CD8-positive, alpha-beta memory T cell (primary cell): ENCODE measurements around the gene DCC. TPM values are rescaled to one million over a fixed set of nuclear protein-coding genes. Genes with fewer than 3 reads are reported as not detected.

Experiments used
- CTCF ChIA-PET: fragments of 350-600 bp; sonication (Branson Sonifier 250); formaldehyde crosslinking; loops from one replicate; lab custom pipeline; 2021; ENCODE audit warnings: antibody characterized with exemption; lab: Charles Lee
- POLR2A ChIA-PET: fragments of 350-600 bp; sonication (Branson Sonifier 250); formaldehyde crosslinking; loops from one replicate; lab custom pipeline; 2021; ENCODE audit warnings: antibody characterized with exemption; lab: Charles Lee
- DNase-seq, 5 donors: peaks; one replicate each; pipeline versions ENCODE4 v3.0.0 to v3.0.0-alpha.2; 2020 to 2022; ENCODE audit warnings: mixed read lengths in 1 of 5
- H3K27ac ChIP-seq: one replicate; pipeline ENCODE4 v1.7.0; 2013; ENCODE audit warnings: low read depth, mild to moderate bottlenecking, low read length, moderate library complexity
- H3K27me3 ChIP-seq: 2 replicates; pipeline ENCODE4 v1.7.0; 2013; ENCODE audit warnings: low read length, mild to moderate bottlenecking; ENCODE audit not compliant: insufficient read depth, poor library complexity, severe bottlenecking
- H3K36me3 ChIP-seq: 2 replicates; pipeline ENCODE4 v1.7.0; 2013; ENCODE audit warnings: mild to moderate bottlenecking, low read length, moderate library complexity; ENCODE audit not compliant: insufficient read depth
- H3K4me1 ChIP-seq: 2 replicates; pipeline ENCODE4 v1.7.0; 2013; ENCODE audit warnings: mild to moderate bottlenecking, low read length, moderate library complexity; ENCODE audit not compliant: insufficient read depth
- H3K4me3 ChIP-seq: 2 replicates; pipeline ENCODE4 v1.7.0; 2013; ENCODE audit warnings: mild to moderate bottlenecking, low read length
- H3K9me3 ChIP-seq: 2 replicates; pipeline ENCODE4 v1.7.0; 2013; ENCODE audit warnings: mild to moderate bottlenecking, low read length
- H3K27ac Mint-ChIP-seq, 8 donors: one replicate each; pipeline ENCODE4 v1.8.0; 2020 to 2021; ENCODE audit warnings: mixed read lengths in 8 of 8, mild to moderate bottlenecking in 6 of 8, inconsistent platforms in 3 of 8, moderate library complexity in 3 of 8
- H3K27me3 Mint-ChIP-seq, 2 donors: one replicate each; pipeline ENCODE4 v1.8.0; 2020 to 2021; ENCODE audit warnings: mixed read lengths in 2 of 2, mild to moderate bottlenecking in 1 of 2, moderate library complexity in 1 of 2
- H3K36me3 Mint-ChIP-seq, 3 donors: one replicate each; pipeline ENCODE4 v1.8.0; 2020 to 2021; ENCODE audit warnings: mixed read lengths in 3 of 3, inconsistent platforms in 1 of 3, mild to moderate bottlenecking in 1 of 3
- H3K4me1 Mint-ChIP-seq, 3 donors: one replicate each; pipeline ENCODE4 v1.8.0; 2020 to 2021; ENCODE audit warnings: mixed read lengths in 3 of 3, inconsistent platforms in 1 of 3, mild to moderate bottlenecking in 1 of 3
- H3K4me3 Mint-ChIP-seq, 7 donors: one replicate each; pipeline ENCODE4 v1.8.0; 2020 to 2021; ENCODE audit warnings: mixed read lengths in 7 of 7, mild to moderate bottlenecking in 6 of 7, moderate library complexity in 4 of 7, inconsistent platforms in 2 of 7
- H3K9me3 Mint-ChIP-seq, 5 donors: one replicate each; pipeline ENCODE4 v1.8.0; 2020 to 2022; ENCODE audit warnings: mixed read lengths in 5 of 5, mild to moderate bottlenecking in 3 of 5, moderate library complexity in 2 of 5, inconsistent platforms in 1 of 5
- polyA plus RNA-seq: library from polyadenylated mRNA; unstranded; fragments of 300-500 nt; fragmentation: Illumina TruSeq; gene quantifications from one replicate; pipeline ENCODE4 v1.2.3, GENCODE V29; 2021
- total RNA-seq, 2 experiments: library from RNA; stranded (reverse); gene quantifications; one replicate each; pipeline ENCODE4 v1.2.3, GENCODE V29; 2021

Gene DCC
- total and polyA plus RNA-seq, 3 experiments from 2014 or later: not detected

DNA sequence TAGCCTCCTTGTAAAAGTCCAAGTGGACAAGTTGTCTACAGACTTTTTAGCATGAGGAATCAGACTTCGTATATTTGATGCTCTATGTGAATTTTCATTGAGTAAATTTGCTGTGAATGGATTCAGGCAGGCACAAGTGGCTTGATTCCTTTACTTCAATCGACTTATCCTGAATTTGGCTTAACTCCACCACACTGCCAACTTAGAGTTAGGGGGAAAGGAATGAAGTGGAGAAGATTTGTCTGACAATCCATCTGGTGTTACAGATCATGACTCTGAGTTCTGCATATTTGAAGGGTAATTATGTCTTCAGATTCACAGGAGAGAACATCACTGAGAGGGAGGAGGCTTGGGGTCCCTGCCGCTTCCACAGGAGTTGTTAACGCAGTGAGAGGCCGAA lies 829.3 kb downstream of the DCC start:
- ChIA-PET CTCF (no interaction called here), POLR2A (no interaction called here)
- H3K27ac ChIP-seq: no peak overlapping the region
- Mint-ChIP-seq H3K9me3 (peaks cover 1 to 16% (median 11%) of the 10 kb centered on the region in 5 donors), H3K4me1 (no peaks in the 10 kb centered on the region), H3K36me3 (no peaks in the 10 kb centered on the region), H3K4me3 (no peak overlapping the region), H3K27me3 (no peaks in the 10 kb centered on the region), H3K27ac (no peak overlapping the region)
- H3K36me3 ChIP-seq: no peaks in the 10 kb centered on the region
- DNase-seq: no peak
- no peaks in the 10 kb centered on the region for H3K4me1 ChIP-seq
- no peaks in the 10 kb centered on the region for H3K27me3 ChIP-seq
- no peaks in the 10 kb centered on the region for H3K9me3 ChIP-seq
- H3K4me3 ChIP-seq: no peak overlapping the region

DNA sequence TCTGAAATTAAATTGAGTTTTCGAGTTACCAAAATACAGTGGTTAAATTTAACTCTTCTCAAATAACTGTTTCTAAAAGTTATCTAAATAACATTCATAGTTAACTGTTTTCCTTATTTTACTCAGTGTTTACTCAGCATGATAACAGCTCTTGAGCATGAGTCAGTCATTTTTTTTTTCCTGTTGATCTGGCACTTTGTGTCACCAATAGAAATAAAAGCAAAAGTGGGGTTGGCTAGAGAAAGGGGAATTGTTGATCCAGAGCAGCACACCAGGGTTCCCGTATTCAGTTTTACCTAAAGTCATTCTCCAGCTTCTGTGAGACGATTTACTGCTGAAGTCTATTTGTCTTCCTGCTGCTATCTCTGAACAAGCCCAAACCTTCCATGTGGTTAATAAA lies 851.6 kb downstream of the DCC start:
- Mint-ChIP-seq H3K4me1 (no peaks in the 10 kb centered on the region), H3K4me3 (no peak overlapping the region), H3K27me3 (no peaks in the 10 kb centered on the region), H3K9me3 (peaks cover 0 to 6% (median 5%) of the 10 kb centered on the region in 5 donors), H3K27ac (no peak overlapping the region), H3K36me3 (no peaks in the 10 kb centered on the region)
- ChIA-PET CTCF (no interaction called here), POLR2A (no interaction called here)
- Histone ChIP-seq H3K9me3 (no peaks in the 10 kb centered on the region), H3K27ac (no peak overlapping the region), H3K36me3 (no peaks in the 10 kb centered on the region), H3K4me3 (no peak overlapping the region), H3K4me1 (no peaks in the 10 kb centered on the region), H3K27me3 (no peaks in the 10 kb centered on the region)
- DNase-seq: no peak

DNA sequence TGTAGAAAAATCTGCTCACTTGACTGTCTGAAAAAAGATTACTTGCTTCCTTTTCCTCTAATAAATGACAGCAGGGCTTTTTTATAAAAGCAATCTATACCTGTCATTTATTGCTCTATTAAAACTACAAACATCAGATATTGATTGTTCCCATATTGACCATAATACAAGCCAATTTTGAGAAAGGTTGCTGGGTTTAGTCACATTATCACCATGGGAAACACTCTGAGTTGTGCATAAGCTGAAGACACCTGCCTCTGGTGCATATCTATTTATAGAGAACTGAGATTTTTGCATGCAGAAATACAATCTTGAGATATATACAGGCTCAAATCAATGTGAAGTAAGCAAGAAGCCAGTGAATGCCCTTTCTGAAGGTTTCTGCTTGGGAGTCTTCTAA lies 853.9 kb downstream of the DCC start:
- Mint-ChIP-seq H3K27ac (no peak overlapping the region), H3K36me3 (no peaks in the 10 kb centered on the region), H3K9me3 (peaks cover 0 to 9% (median 6%) of the 10 kb centered on the region in 5 donors), H3K4me1 (no peaks in the 10 kb centered on the region), H3K27me3 (no peaks in the 10 kb centered on the region), H3K4me3 (no peak overlapping the region)
- Histone ChIP-seq H3K36me3 (no peaks in the 10 kb centered on the region), H3K4me3 (no peak overlapping the region), H3K27me3 (no peaks in the 10 kb centered on the region), H3K4me1 (no peaks in the 10 kb centered on the region), H3K9me3 (no peaks in the 10 kb centered on the region), H3K27ac (no peak overlapping the region)
- ChIA-PET POLR2A (no interaction called here), CTCF (no interaction called here)
- DNase-seq: no peak

DNA sequence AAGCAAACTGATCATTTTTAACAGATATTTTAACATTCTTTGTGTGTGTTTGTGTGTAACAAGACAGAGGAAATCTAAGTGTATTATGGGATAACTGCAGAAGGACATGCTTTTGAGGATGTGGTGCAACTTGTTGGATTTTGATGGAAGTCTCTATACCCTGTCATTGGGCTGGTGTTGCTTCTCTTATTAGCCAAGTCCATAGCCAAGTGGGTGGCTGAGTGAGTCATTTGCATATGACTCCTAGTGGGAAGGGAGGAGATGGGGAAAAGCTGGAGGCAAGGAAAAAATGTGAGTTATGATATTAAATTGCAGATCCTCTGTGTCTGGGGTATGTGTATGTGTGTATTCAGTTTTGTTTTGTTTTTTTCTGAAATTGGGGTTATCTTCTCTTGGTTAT lies 879.9 kb downstream of the DCC start:
- no peak for DNase-seq
- CTCF ChIA-PET: no interaction called here
- Mint-ChIP-seq H3K4me1 (no peaks in the 10 kb centered on the region), H3K9me3 (peaks cover 2 to 20% (median 3%) of the 10 kb centered on the region in 5 donors), H3K36me3 (no peaks in the 10 kb centered on the region), H3K27me3 (no peaks in the 10 kb centered on the region), H3K27ac (no peak overlapping the region), H3K4me3 (no peak overlapping the region)
- POLR2A ChIA-PET: no interaction called here
- no peaks in the 10 kb centered on the region for H3K36me3 ChIP-seq
- H3K27ac ChIP-seq: no peak overlapping the region
- H3K4me1 ChIP-seq: no peaks in the 10 kb centered on the region
- no peaks in the 10 kb centered on the region for H3K27me3 ChIP-seq
- no peak overlapping the region for H3K4me3 ChIP-seq
- no peaks in the 10 kb centered on the region for H3K9me3 ChIP-seq

DNA sequence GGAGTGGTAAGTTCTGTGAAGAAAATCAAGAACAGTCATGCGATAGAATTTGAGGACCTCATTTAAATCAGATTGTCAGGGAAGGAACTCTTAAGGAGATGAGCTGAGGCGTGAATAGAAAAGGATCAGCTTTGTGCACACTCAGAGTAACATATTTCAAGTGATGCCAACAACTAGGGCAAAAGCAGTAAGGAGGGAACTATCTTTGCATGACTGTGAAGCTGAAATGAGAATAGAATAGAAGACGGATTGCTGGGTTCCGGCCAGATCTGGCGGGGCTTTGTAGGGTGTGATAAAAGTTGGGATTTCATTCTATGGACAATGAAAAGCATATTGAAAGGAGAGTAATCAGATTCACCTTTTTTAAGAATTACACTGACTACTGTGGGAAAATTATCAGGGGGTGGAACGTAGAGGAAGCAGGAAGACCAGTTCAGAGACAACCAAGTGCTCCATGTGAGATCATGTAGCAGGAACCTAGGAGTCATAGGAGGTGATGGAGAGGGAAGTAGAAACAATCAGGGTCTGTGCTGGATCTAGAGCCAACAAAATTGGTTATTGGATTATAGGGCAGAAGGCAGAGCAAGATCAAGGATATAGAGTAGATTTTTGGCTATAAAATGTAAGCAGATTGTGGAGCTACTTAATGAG lies 884.3 kb downstream of the DCC start:
- no peaks in the 10 kb centered on the region for H3K36me3 ChIP-seq
- ChIA-PET CTCF (no interaction called here), POLR2A (no interaction called here)
- H3K4me3 ChIP-seq: no peak overlapping the region
- Mint-ChIP-seq H3K9me3 (peaks cover under 1 to 6% (median 3%) of the 10 kb centered on the region in 5 donors), H3K27ac (no peak overlapping the region), H3K4me3 (no peak overlapping the region), H3K36me3 (no peaks in the 10 kb centered on the region), H3K27me3 (no peaks in the 10 kb centered on the region), H3K4me1 (no peaks in the 10 kb centered on the region)
- DNase-seq: no peak
- H3K9me3 ChIP-seq: no peaks in the 10 kb centered on the region
- no peaks in the 10 kb centered on the region for H3K4me1 ChIP-seq
- no peak overlapping the region for H3K27ac ChIP-seq
- H3K27me3 ChIP-seq: no peaks in the 10 kb centered on the region

DNA sequence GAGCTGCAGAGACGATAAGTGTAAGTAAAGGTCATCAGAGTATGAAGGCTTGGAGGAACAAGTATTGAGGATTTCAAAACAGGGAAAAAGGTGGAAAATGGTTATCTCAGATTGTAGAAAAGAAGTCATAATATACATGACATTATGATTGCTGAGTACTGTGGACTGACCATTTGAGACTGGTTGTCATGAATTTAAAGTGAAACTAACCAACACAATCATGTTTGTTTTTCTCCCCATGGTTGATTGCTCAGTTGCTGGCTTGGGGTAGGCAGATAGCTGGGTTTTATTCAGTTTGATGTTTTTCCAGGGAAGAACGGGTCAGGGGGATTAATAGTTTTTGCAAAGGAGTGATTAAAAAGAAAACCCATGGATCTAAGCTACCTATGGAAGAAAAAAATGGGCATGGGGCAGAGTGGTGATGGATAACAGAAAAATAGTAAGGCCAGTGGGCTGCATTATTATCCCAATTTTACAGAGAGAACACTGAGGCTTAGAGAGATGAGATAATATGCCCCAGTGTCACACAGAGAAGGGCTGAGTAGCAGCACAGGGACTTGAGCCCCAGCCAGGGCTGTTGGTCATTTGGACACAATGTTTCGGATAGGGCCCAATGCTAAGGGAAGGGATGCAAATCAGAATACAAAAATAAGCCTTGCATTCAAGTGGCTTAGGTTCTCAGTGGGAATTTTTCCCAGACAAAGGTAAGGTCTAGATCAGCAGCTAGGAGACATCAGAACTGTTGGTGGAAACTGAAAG lies 885.7 kb downstream of the DCC start:
- no peaks in the 10 kb centered on the region for H3K36me3 Mint-ChIP-seq
- ChIA-PET CTCF (no interaction called here), POLR2A (no interaction called here)

DNA sequence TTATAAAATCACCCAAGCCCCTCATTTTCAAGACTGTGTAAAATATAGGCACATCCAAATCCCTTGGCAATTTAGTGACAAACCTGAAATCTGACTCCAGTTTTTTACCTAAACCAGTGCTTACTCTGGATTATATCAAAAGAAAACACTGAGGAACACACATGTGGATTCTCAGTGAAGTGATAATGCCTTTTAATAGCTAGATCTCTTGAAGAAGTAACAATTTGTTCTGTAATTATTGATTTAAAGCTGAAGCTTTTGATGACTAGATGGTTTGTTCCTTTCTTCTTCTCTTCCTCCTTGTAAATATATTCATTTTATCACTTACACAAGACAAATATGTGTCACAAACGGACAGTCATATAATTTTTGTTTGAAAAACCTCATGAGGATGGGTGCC lies 894.6 kb downstream of the DCC start:
- Mint-ChIP-seq H3K27ac (no peak overlapping the region), H3K9me3 (peaks cover 0 to 27% (median 5%) of the 10 kb centered on the region in 5 donors)
- no peak overlapping the region for H3K4me3 ChIP-seq

More for the DNA sequence above, 885.7 kb downstream of the DCC start:
- no peak overlapping the region for H3K27ac Mint-ChIP-seq
- no peaks in the 10 kb centered on the region for H3K9me3 ChIP-seq
- no peak for DNase-seq
- H3K9me3 Mint-ChIP-seq: peaks cover 0 to 4% (median 0%) of the 10 kb centered on the region in 5 donors
- no peak overlapping the region for H3K4me3 Mint-ChIP-seq
- no peak overlapping the region for H3K4me3 ChIP-seq
- H3K4me1 Mint-ChIP-seq: no peaks in the 10 kb centered on the region
- no peaks in the 10 kb centered on the region for H3K4me1 ChIP-seq
- H3K36me3 ChIP-seq: no peaks in the 10 kb centered on the region
- no peak overlapping the region for H3K27ac ChIP-seq
- H3K27me3 Mint-ChIP-seq: no peaks in the 10 kb centered on the region
- no peaks in the 10 kb centered on the region for H3K27me3 ChIP-seq

DNA sequence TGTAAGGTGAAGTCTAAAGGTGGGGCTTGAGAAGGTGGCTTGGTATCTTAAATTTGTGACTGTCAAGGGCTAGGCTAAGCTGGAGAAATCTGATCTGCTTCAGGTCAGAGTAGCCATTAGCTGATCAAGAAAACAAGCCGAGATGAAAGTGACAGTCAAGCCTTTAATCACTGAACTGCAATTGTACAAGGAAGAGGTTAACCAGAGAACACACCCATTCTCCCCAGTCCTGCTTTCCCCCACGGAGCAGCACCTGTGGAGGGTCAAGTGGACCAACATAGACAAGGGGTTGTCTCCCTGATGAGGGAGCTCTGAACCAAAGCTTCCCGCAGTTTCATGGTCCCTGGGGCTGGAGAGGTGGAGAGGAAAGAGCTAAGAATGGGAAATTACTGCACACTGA lies 901.2 kb downstream of the DCC start:
- Histone ChIP-seq H3K4me1 (no peaks in the 10 kb centered on the region), H3K9me3 (no peaks in the 10 kb centered on the region), H3K36me3 (no peaks in the 10 kb centered on the region), H3K27me3 (no peaks in the 10 kb centered on the region), H3K4me3 (no peak overlapping the region), H3K27ac (no peak overlapping the region)
- H3K36me3 Mint-ChIP-seq: no peaks in the 10 kb centered on the region
- H3K4me3 Mint-ChIP-seq: no peak overlapping the region
- DNase-seq: no peak
- no peaks in the 10 kb centered on the region for H3K4me1 Mint-ChIP-seq
- H3K9me3 Mint-ChIP-seq: peaks cover 0 to 19% (median 11%) of the 10 kb centered on the region in 5 donors
- POLR2A ChIA-PET: no interaction called here
- no peak overlapping the region for H3K27ac Mint-ChIP-seq
- CTCF ChIA-PET: no interaction called here
- no peaks in the 10 kb centered on the region for H3K27me3 Mint-ChIP-seq

More for the DNA sequence above, 894.6 kb downstream of the DCC start:
- ChIA-PET CTCF (no interaction called here), POLR2A (no interaction called here)
- Mint-ChIP-seq H3K27me3 (no peaks in the 10 kb centered on the region), H3K36me3 (no peaks in the 10 kb centered on the region), H3K4me1 (no peaks in the 10 kb centered on the region), H3K4me3 (no peak overlapping the region)
- H3K36me3 ChIP-seq: no peaks in the 10 kb centered on the region
- no peak for DNase-seq
- H3K27ac ChIP-seq: no peak overlapping the region
- no peaks in the 10 kb centered on the region for H3K9me3 ChIP-seq
- no peaks in the 10 kb centered on the region for H3K27me3 ChIP-seq
- no peaks in the 10 kb centered on the region for H3K4me1 ChIP-seq
